ENCODE results near the gene LGR6.

Gene LGR6

DNA sequence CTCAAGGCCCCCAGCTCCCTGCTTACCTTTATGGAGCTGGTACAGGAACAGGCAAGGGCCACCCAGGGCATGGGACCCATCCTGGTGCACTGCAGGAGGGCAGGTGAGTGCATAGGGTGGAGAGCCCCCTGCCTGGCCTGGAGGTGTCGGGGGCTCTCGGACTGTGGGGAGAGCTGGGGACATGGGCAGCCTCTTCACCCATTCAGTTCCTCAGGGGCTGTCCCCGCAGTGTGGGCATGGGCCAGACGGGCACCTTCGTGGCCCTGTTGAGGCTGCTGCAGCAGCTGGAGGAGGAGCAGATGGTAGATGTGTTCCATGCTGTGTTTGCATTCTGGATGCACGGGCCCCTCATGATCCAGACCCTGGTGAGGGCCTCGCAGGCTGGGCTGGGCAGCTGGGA, 7.3 kb upstream of the LGR6 start:
- Histone ChIP-seq H3K9me2 (ENCODE audit: low read depth, low read length) (no peaks in the 10 kb centered on the region), H3K27me3 (ENCODE audit: insufficient read depth, low read length) (no peaks in the 10 kb centered on the region), H4K20me1 (ENCODE audit: insufficient read depth, low read length) (no peaks in the 10 kb centered on the region), H3F3A (ENCODE audit: insufficient read depth, low read length) (no peaks in the 10 kb centered on the region), H3K4me1 (ENCODE audit: insufficient read depth, low read length, severe bottlenecking) (no peaks in the 10 kb centered on the region), H3K27ac (ENCODE audit: low read depth, low read length, poor library complexity, severe bottlenecking) (no peak overlapping the region), H3K79me2 (ENCODE audit: insufficient read depth, low read length) (no peaks in the 10 kb centered on the region), H3K9ac (ENCODE audit: low read length) (no peak overlapping the region), H3K4me3 (ENCODE audit: low read depth, low read length, poor library complexity, severe bottlenecking) (no peak overlapping the region), H2AFZ (ENCODE audit: low read length) (no peak overlapping the region), H3K9me3 (ENCODE audit: low read length) (no peaks in the 10 kb centered on the region), H3K4me2 (ENCODE audit: low read length) (no peak overlapping the region), H3K36me3 (ENCODE audit: insufficient read depth, low read length) (no peaks in the 10 kb centered on the region)
- TF ChIP-seq EZH2 (IDR thresholded peaks at IDR 0.05; ENCODE audit: borderline replicate concordance, low read length), result no peak
- no peak for TF ChIP-seq CTCF (IDR thresholded peaks at IDR 0.05; ENCODE audit: low read length)

DNA sequence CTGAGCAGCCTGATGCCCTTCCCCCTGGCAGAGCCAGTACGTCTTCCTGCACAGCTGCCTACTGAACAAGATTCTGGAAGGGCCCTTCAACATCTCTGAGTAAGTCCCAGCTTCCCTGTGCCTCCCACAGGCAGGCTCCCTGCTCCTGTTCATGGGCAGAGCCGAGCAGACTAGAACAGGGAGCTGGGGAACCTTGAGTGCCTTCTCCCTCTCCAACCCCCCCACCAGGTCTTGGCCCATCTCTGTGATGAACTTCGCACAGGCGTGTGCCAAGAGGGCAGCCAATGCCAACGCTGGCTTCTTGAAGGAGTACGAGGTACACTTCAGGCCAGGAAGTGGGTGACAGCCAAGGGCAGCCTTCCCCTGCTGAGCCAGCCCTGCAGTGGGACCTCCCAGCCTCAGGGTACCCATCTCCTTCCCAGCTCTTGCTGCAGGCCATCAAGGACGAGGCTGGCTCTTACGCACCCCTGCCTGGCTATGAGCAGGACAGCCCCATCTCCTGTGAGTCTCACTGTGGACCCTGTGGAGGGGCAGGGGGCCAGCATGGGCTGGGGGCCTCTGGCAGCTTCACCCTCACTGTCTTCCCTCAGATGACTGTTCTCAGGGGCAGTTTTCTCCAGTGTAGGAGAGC, 6.4 kb upstream of the LGR6 start:
- Histone ChIP-seq H3K4me1 (ENCODE audit: insufficient read depth, low read length, severe bottlenecking) (no peaks in the 10 kb centered on the region), H3K36me3 (ENCODE audit: insufficient read depth, low read length) (no peaks in the 10 kb centered on the region), H3K27ac (ENCODE audit: low read depth, low read length, poor library complexity, severe bottlenecking) (no peak overlapping the region), H3K79me2 (ENCODE audit: insufficient read depth, low read length) (no peaks in the 10 kb centered on the region), H3K27me3 (ENCODE audit: insufficient read depth, low read length) (no peaks in the 10 kb centered on the region), H3K4me2 (ENCODE audit: low read length) (no peak overlapping the region), H4K20me1 (ENCODE audit: insufficient read depth, low read length) (no peaks in the 10 kb centered on the region), H3K9me2 (ENCODE audit: low read depth, low read length) (no peaks in the 10 kb centered on the region), H2AFZ (ENCODE audit: low read length) (no peak overlapping the region), H3K9me3 (ENCODE audit: low read length) (no peaks in the 10 kb centered on the region), H3K4me3 (ENCODE audit: low read depth, low read length, poor library complexity, severe bottlenecking) (no peak overlapping the region), H3F3A (ENCODE audit: insufficient read depth, low read length) (no peaks in the 10 kb centered on the region), H3K9ac (ENCODE audit: low read length) (no peak overlapping the region)
- TF ChIP-seq CTCF (IDR thresholded peaks at IDR 0.05; ENCODE audit: low read length), result no peak
- no peak for TF ChIP-seq EZH2 (IDR thresholded peaks at IDR 0.05; ENCODE audit: borderline replicate concordance, low read length)

DNA sequence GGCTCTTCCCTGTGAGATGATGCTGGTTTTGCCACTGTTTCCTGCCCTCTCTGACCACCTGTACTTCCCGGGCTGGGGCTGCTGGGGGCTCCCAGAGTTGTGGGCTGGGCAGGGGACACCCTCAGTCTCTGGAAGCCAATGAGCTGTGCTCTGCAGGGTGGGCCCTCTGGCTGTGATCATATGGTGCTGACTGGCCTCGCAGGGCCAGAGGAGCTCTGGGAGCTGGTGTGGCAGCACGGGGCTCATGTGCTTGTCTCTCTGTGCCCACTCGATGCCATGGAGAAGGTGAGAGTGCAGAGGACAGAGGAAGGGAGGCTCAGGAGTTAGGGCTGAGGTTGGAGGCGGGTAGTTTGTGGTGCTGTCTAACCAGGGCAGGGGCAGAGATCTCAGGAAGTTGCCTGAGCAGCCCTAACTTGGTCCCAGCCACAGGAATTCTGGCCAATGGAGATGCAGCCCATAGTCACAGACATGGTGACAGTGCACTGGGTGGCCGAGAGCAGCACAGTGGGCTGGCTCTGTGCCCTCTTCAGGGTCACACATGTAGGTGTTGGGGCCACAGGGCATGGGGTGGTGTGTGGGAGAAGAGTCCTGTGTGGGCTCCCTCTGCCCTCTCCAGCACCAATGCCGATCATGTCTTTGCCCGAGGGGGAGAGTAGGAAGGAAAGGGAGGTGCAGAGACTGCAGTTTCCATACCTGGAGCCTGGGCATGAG, 5.7 kb upstream of the LGR6 start:
- H3K4me1 ChIP-seq (ENCODE audit: insufficient read depth, low read length, severe bottlenecking), result no peaks in the 10 kb centered on the region
- no peaks in the 10 kb centered on the region for H4K20me1 ChIP-seq (ENCODE audit: insufficient read depth, low read length)
- no peak overlapping the region for H3K4me3 ChIP-seq (ENCODE audit: low read depth, low read length, poor library complexity, severe bottlenecking)
- no peak overlapping the region for H3K9ac ChIP-seq (ENCODE audit: low read length)
- H3K79me2 ChIP-seq (ENCODE audit: insufficient read depth, low read length), result no peaks in the 10 kb centered on the region
- H3K9me2 ChIP-seq (ENCODE audit: low read depth, low read length), result no peaks in the 10 kb centered on the region
- H3K4me2 ChIP-seq (ENCODE audit: low read length), result no peak overlapping the region
- TF ChIP-seq EZH2 (IDR thresholded peaks at IDR 0.05; ENCODE audit: borderline replicate concordance, low read length) (no peak), CTCF (IDR thresholded peaks at IDR 0.05; ENCODE audit: low read length) (no peak)
- H2AFZ ChIP-seq (ENCODE audit: low read length), result no peak overlapping the region
- H3K9me3 ChIP-seq (ENCODE audit: low read length), result no peaks in the 10 kb centered on the region
- H3K27ac ChIP-seq (ENCODE audit: low read depth, low read length, poor library complexity, severe bottlenecking), result no peak overlapping the region
- no peaks in the 10 kb centered on the region for H3K36me3 ChIP-seq (ENCODE audit: insufficient read depth, low read length)
- no peaks in the 10 kb centered on the region for H3F3A ChIP-seq (ENCODE audit: insufficient read depth, low read length)
- no peaks in the 10 kb centered on the region for H3K27me3 ChIP-seq (ENCODE audit: insufficient read depth, low read length)

Data from OCI-LY1 (cell line).